CD4-positive, alpha-beta T cell treated with Interleukin-17A for 1 hour (primary cell): ENCODE measurements around the gene TOM1L1.

Experiments
- DNase-seq: peaks from one replicate; pipeline ENCODE4 v3.0.0-alpha.2; 2020

The TOM1L1 gene

DNA sequence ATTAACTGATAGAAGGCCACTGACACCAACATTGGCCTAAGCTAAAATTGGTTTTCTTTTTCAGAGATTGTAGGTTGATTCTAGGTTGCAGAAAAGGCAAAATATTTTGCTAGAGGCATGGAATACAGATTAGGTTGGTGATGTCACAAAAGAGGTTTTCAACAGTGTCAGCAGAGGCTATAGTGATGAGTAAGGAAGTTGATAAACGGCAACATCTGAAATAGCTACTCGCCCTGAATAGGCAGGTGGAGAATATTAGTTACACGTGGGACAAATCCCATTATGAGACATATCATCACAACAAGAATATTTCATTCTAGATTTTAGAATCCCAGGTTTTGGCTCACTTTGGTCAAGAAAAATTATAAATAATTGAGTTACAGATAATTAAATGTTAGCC, 1.5 kb upstream of the TOM1L1 start:
- DNase-seq: no peak

DNA sequence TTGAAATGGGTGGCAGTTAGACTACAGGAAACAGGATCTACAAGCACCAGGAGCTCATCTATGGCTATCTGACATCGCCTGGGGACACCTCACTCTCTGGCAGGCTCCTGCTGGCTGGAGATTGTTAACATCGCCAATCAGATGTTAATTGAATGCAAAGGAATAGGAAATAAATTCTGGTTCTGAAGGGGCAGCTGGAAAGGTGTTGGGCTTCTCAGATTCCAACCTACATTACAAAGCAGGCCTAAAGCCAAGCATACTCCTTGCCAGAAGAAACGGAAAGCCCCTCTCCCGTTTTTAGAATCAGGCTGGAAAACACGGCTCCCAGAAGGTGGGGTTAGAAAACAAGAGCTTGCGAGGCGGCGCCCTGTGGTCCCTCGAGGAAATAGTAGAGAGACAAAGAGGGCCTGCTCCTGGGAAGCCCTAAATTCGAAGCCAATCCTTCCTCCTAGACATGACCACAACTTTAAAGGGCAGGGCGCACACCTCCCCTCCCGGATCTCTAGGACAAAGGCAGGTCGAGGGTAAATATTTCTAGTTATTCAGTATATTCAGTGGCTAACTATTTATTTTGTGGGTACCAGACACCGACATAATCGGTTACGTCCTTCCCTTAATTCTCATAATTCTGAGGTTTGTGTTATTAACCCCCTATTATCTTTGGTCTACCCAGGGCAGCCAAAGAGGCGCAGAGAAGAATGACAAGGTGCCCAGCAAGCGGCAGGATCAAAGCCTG, 763 bp upstream of the TOM1L1 start:
- no peak for DNase-seq

- no peak for DNase-seq
These were observed 674 bp downstream of the TOM1L1 start for GRCh38 chr17:54901230-54901822.

- no peak for DNase-seq
These were observed 1.4 kb downstream of the TOM1L1 start for GRCh38 chr17:54902017-54902416.

DNA sequence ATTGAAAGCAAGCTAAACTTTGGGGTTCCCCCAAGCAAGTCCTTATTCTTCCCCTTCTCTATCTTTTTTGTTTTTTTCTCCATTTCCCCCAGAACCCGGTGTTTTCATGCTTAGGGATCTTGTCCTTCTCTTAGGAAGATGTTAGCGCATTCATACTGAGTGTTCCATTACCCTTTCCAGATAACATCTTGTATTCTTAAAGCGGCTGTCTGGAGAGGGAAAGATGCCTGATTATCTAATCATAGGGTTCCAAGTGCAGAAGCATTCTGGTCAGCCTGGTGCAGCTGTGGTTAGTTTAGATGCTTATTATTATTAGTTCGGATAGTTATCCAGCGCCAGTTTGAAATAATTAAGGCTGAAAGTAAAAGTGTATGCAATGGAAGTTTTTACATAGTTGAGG, 2.0 kb downstream of the TOM1L1 start:
- no peak for DNase-seq

- no peak for DNase-seq
These were observed 2.7 kb downstream of the TOM1L1 start for GRCh38 chr17:54903375-54903774.

GRCh38 chr17:54906683-54907082, 6.0 kb downstream of the TOM1L1 start:
- DNase-seq: no peak

GRCh38 chr17:54907376-54907775, 6.7 kb downstream of the TOM1L1 start:
- no peak for DNase-seq

DNA sequence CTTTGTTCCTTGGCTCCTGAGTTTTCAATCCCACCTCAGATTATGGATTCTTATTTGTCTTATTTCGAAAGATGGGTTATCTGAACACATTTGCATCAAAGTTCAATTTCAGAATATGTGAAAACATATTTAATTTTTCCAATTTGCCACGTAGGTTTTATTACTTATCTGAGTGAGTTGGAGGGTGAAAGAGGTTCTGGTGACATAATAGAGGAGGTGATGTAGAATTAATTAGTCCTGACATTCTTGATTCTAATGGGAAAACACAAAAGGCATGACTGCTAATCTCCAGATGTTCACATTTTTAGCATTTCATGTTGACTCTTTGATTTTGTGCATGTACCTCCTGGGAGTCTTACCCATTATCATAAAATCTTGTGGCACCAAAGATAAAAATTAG, 9.1 kb downstream of the TOM1L1 start:
- DNase-seq: no peak

DNA sequence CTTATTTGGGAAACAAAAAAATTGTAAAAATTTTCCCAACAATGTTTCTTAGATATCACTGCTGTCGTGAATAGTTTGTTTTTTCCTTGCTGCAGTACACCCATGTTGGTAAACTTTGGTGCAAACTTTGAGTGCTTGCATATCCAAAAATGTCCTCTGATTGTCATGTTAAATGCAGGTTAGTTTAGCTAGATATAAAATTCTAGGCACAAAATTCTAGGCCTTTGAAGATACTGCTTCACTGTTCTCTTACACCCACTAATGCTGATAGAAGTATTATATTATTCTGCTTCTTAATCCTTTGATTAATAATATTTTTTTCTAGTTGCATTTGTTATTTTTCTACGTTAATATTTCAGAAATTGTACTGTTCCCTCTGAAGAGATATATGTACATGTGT, 16.1 kb downstream of the TOM1L1 start:
- DNase-seq: no peak

DNA sequence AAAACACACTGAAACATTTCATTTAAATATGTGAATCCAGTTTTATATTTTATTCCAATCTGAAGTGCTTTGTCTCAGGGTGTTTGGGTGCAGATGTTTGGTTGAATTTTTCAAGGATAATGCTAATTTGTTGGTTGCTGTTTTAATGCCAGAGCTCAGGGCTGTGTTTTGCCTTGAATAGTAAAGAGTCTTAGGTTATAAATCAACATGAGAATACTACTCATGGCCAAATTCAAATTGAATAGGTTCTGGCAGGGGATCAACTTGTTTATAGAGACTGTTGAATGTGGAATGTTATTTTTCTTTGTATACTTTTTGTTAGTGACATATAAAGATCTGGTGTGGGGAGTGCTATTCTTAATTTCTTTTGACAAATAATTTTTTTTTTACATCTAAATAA, 18.8 kb downstream of the TOM1L1 start:
- no peak for DNase-seq

GRCh38 chr17:54920819-54921218, 20.2 kb downstream of the TOM1L1 start:
- DNase-seq: no peak

DNA sequence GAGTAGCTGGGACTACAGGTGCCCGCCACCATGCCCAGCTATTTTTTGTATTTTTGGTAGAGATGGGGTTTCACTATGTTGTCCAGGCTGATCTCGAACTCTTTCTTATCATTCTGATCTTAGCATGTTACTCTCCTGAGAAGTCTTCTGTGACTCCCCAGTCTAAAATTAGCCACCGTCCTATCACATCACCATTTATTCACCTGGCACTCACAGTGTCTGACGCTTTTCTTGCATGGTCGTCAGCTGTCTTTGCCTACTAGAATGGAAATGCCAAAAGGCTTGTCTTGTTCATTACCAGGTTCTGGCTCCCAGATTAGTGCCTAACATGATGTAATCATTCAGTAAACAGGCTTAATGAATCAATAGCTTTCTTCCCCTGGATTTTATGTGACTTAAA, 23.8 kb downstream of the TOM1L1 start:
- DNase-seq: no peak

DNA sequence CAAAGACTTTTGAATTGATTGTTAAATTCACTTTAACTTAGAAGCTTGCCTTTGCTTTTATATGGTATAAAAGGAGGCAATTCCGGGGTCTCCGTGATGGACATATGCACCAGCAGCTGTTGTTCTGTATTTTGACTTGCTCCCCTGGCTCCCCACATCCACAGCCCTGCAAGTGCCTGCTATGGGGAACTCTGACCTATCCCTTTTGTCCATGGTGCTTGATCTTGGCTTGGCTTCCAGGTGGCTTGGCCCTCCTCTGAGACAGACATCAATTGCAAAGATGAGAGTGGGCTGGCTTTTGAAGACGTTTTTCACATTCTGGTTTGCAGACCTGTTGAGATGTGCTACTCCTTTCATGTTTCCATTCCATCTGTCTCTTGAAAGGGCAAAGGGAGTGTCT, 26.9 kb downstream of the TOM1L1 start:
- no peak for DNase-seq

GRCh38 chr17:54932711-54933110, 32.1 kb downstream of the TOM1L1 start:
- no peak for DNase-seq

GRCh38 chr17:54933921-54934320, 33.3 kb downstream of the TOM1L1 start:
- no peak for DNase-seq

DNA sequence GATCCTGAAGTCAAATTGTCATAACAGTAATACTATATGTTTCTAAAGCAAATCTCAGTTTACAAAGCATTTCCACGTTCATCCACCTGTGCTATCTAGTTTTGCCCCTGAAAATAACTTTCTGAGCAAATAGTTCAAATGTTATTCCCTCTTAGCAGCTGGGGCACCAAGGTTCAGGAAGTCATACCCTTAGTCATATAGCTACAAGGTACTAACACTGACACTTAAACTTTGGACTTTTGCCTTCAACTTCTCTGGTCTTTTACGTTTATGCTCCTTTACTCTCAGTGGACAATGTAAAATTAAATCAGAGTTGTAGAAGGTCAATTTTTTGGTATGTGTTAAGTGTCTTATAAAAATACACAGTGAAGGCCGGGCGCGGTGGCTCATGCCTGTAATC, 34.8 kb downstream of the TOM1L1 start:
- no peak for DNase-seq

GRCh38 chr17:54937018-54937417, 36.4 kb downstream of the TOM1L1 start:
- DNase-seq: no peak

GRCh38 chr17:54937426-54937825, 36.8 kb downstream of the TOM1L1 start:
- no peak for DNase-seq

DNA sequence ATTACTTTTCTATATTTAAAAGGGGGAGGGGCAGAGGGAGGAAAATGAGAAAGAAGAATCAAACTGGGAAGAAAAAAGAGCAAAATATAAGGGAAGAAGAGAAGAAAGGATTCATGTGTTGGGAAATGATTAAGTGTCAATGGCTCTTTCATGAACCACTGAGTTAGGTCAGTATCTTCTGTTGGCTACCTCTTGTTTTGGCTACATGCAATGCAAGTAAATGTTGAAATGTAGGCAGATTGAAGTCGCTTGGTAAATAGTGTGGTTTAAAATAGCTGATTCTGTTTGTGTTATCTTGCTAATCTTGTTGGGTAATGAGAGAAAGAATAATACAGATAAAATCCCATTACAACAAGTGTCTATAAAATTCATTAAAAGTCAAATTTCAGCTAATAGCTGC, 40.6 kb downstream of the TOM1L1 start:
- no peak for DNase-seq

- DNase-seq: no peak
These were observed 44.1 kb downstream of the TOM1L1 start for GRCh38 chr17:54944796-54945195.

GRCh38 chr17:54945231-54945630, 44.6 kb downstream of the TOM1L1 start:
- no peak for DNase-seq

- no peak for DNase-seq
These were observed 45.0 kb downstream of the TOM1L1 start for GRCh38 chr17:54945671-54946070.

- no peak for DNase-seq
These were observed 46.7 kb downstream of the TOM1L1 start for GRCh38 chr17:54947396-54947795.

- no peak for DNase-seq
These were observed 47.7 kb downstream of the TOM1L1 start for GRCh38 chr17:54948380-54948779.
